Measurements from ENCODE around the gene KPNA4. TPM values are rescaled to one million over a fixed set of nuclear protein-coding genes. Genes with fewer than 3 reads are reported as not detected.

The KPNA4 gene
- total and polyA plus RNA-seq, 2 donors (not counting 3 experiments of a cell fraction or from before 2014, with no cell fraction given) = 12.2 to 70.1 TPM

GRCh38 chr3:160458151-160458550 lies 107.2 kb downstream of the KPNA4 start:
- Histone ChIP-seq H3K36me3 (ENCODE audit: control insufficient read depth in 2 of 2, extremely low read depth in 1 of 2, insufficient read depth in 2 of 2, low read length in 2 of 2) (no peaks in the 10 kb centered on the region), H3K27ac (ENCODE audit: insufficient read depth, low read depth, low read length) (no peak overlapping the region), H3K4me1 (ENCODE audit: control insufficient read depth, extremely low read depth, insufficient read depth, low read length) (no peaks in the 10 kb centered on the region), H3K9ac (replicated peaks; ENCODE audit: extremely low read depth, insufficient read depth, low read length) (no peak overlapping the region), H3K9me1 (replicated peaks; ENCODE audit: control insufficient read depth, extremely low read depth, insufficient read depth, low read length) (no peaks in the 10 kb centered on the region), H4K20me1 (replicated peaks; ENCODE audit: control insufficient read depth, extremely low read depth, insufficient read depth, low read length) (no peaks in the 10 kb centered on the region), H3K79me2 (ENCODE audit: control insufficient read depth, insufficient read depth, low read length) (no peaks in the 10 kb centered on the region), H3K4me3 (replicated peaks in 1 of 3; ENCODE audit: insufficient read depth in 1 of 3, low read depth in 1 of 3, low read length in 3 of 3) (no peak overlapping the region), H3K27me3 (ENCODE audit: control insufficient read depth in 2 of 2, insufficient read depth in 2 of 2, low read length in 2 of 2) (peaks cover 18 to 23% of the 10 kb centered on the region in 2 experiments), H3K9me3 (replicated peaks; ENCODE audit: control insufficient read depth, insufficient read depth, low read length) (no peaks in the 10 kb centered on the region), H2AFZ (ENCODE audit: low read depth, low read length) (no peak overlapping the region), H3K4me2 (ENCODE audit: insufficient read depth, low read length) (no peak overlapping the region)
- dilution Hi-C loops (cut with MboI; ENCODE audit: extremely low pct_ligation_motif_present, low sequenced_read_pairs) (no loop called here), intact Hi-C loops (cut with micrococcal nuclease) (no loop called here)
- DNase-seq (ENCODE audit: low read depth, low spot score) = no peak
- CTCF ChIA-PET = no interaction called here
- POLR2A ChIA-PET = no interaction called here
- TF ChIP-seq POLR2AphosphoS5 (IDR thresholded peaks at IDR 0.05; ENCODE audit: insufficient read depth, low read depth, low read length) (no peak), POLR2A (IDR thresholded peaks at IDR 0.05; ENCODE audit: low read depth, low read length) (no peak), MAX (IDR thresholded peaks at IDR 0.05; ENCODE audit: insufficient read depth, insufficient read length) (no peak), JUN (IDR thresholded peaks at IDR 0.05; ENCODE audit: borderline replicate concordance, insufficient read depth, insufficient read length, low read depth) (no peak), MYC (IDR thresholded peaks at IDR 0.05; ENCODE audit: low read depth, low read length) (no peak), FOS (IDR thresholded peaks at IDR 0.05; ENCODE audit: borderline replicate concordance, insufficient read depth, low read length) (no peak), EZH2 (IDR thresholded peaks at IDR 0.05; ENCODE audit: borderline replicate concordance, low read depth, low read length, severe bottlenecking) (no peak), GATA2 (IDR thresholded peaks at IDR 0.05; ENCODE audit: insufficient read depth, insufficient read length, low read depth, low read length) (no peak)
- TF ChIP-seq, protein P1, sequence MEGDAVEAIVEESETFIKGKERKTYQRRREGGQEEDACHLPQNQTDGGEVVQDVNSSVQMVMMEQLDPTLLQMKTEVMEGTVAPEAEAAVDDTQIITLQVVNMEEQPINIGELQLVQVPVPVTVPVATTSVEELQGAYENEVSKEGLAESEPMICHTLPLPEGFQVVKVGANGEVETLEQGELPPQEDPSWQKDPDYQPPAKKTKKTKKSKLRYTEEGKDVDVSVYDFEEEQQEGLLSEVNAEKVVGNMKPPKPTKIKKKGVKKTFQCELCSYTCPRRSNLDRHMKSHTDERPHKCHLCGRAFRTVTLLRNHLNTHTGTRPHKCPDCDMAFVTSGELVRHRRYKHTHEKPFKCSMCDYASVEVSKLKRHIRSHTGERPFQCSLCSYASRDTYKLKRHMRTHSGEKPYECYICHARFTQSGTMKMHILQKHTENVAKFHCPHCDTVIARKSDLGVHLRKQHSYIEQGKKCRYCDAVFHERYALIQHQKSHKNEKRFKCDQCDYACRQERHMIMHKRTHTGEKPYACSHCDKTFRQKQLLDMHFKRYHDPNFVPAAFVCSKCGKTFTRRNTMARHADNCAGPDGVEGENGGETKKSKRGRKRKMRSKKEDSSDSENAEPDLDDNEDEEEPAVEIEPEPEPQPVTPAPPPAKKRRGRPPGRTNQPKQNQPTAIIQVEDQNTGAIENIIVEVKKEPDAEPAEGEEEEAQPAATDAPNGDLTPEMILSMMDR (IDR thresholded peaks at IDR 0.05; ENCODE audit: extremely low read depth in 1 of 2, insufficient read depth in 1 of 2, low read depth in 1 of 2, low read length in 2 of 2) = no peak
- no TSS peak for BruUV-seq (replicated peaks)
- FAIRE-seq = no peak
